Measurements from ENCODE around the gene PARD3B. TPM values are rescaled to one million over a fixed set of nuclear protein-coding genes. Genes with fewer than 3 reads are reported as not detected.

PARD3B gene
- total RNA-seq, 1 experiment from 2014 or later: 2.0 TPM

DNA sequence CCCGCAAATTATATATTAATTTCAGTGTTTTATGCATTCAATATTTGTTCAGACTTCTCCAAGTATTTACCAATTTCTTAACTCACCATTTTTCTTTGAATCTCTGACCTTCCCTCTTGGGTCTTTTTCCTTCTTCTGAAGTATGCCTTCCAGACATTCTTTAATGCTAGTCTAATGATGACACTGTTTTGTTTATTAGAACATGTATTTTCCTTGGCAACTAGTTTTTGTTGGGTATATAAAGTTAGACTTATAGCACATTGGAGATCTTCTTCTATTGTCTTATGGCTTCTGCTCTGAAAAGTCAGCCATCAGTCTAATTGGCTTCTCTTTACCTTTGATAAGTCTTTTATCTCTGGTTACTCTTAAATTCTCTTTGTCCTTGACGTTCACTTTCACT lies 713.8 kb downstream of the PARD3B start:
- Histone ChIP-seq H3K79me2 (ENCODE audit: insufficient read depth, low read length) (no peaks in the 10 kb centered on the region), H3K36me3 (ENCODE audit: control insufficient read depth in 1 of 2, insufficient read depth in 2 of 2, low read length in 2 of 2) (no peaks in the 10 kb centered on the region; a peak in 1 of 4 replicates), H3K4me2 (ENCODE audit: low read length) (no peak overlapping the region), H3K27me3 (ENCODE audit: insufficient read depth, low read length) (peaks cover 6% of the 10 kb centered on the region; the same call in 1 of the 2 replicates), H2AFZ (ENCODE audit: low read depth, low read length, poor library complexity, severe bottlenecking) (no peak overlapping the region), H3K9me3 (ENCODE audit: control insufficient read depth in 1 of 2, insufficient read depth in 1 of 2, low read depth in 1 of 2, low read length in 2 of 2) (no peaks in the 10 kb centered on the region), H3K9me2 (ENCODE audit: insufficient read depth) (no peaks in the 10 kb centered on the region), H3K9ac (ENCODE audit: low read length) (no peak overlapping the region), H3K4me1 (ENCODE audit: control insufficient read depth in 1 of 2, insufficient read depth in 2 of 2, low read length in 2 of 2) (no peaks in the 10 kb centered on the region), H3K27ac (ENCODE audit: low read depth, low read length) (no peak overlapping the region), H3K4me3 (replicated peaks in 1 of 2; ENCODE audit: low read depth in 1 of 2, low read length in 2 of 2) (no peak overlapping the region), H4K20me1 (ENCODE audit: insufficient read depth) (no peaks in the 10 kb centered on the region; the same call in 1 of the 2 replicates)
- ChIA-PET POLR2A (no interaction called here), CTCF (no interaction called here), RAD21 (ENCODE audit: low non-redundant PET in 1 of 2, low total read pairs in 2 of 2, uncharacterized antibody in 2 of 2, unreplicated experiment in 2 of 2) (no interaction called here)
- TF ChIP-seq CEBPB (IDR thresholded peaks at IDR 0.05; ENCODE audit: low read depth): no peak
- ATAC-seq (no peak), DNase-seq (ENCODE audit: low read depth, low spot score) (no peak)
- no TSS peak for BruUV-seq (replicated peaks)
- intact Hi-C loops (cut with micrococcal nuclease): no loop called here

DNA sequence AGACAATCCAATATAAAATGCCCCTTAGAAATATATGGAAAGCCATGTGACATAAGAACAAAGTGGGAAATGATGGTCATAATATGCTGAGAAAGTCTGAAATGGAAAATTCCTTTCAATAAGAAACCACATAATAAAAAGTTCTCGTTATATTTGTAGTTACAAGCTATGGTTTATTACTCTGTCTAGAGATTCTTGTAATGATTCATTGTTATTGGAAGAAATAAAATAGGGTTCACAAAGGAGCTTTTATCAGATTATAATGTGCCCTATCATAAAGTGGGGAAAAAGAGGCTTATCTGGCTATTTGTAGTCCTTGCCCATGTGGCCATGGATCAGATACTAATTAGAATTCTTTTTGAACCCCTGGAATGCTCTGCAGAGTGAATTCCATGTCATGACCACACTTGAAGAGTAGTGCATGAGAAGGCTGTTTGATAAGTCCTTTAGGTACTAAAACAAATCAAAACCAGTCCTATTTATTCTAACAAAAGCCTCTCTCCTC lies 716.3 kb downstream of the PARD3B start:
- Histone ChIP-seq H3K9ac (ENCODE audit: low read length) (no peak overlapping the region), H3K9me2 (ENCODE audit: insufficient read depth) (no peaks in the 10 kb centered on the region), H3K4me1 (ENCODE audit: control insufficient read depth in 1 of 2, insufficient read depth in 2 of 2, low read length in 2 of 2) (no peaks in the 10 kb centered on the region), H4K20me1 (ENCODE audit: insufficient read depth) (no peaks in the 10 kb centered on the region; the same call in 1 of the 2 replicates), H3K79me2 (ENCODE audit: insufficient read depth, low read length) (no peaks in the 10 kb centered on the region), H3K27ac (ENCODE audit: low read depth, low read length) (no peak overlapping the region), H3K36me3 (ENCODE audit: control insufficient read depth in 1 of 2, insufficient read depth in 2 of 2, low read length in 2 of 2) (no peaks in the 10 kb centered on the region; a peak in 1 of 4 replicates), H3K4me3 (replicated peaks in 1 of 2; ENCODE audit: low read depth in 1 of 2, low read length in 2 of 2) (no peak overlapping the region), H3K4me2 (ENCODE audit: low read length) (no peak overlapping the region), H3K27me3 (ENCODE audit: insufficient read depth, low read length) (peaks cover 6% of the 10 kb centered on the region; the same call in 1 of the 2 replicates), H2AFZ (ENCODE audit: low read depth, low read length, poor library complexity, severe bottlenecking) (no peak overlapping the region), H3K9me3 (ENCODE audit: control insufficient read depth in 1 of 2, insufficient read depth in 1 of 2, low read depth in 1 of 2, low read length in 2 of 2) (no peaks in the 10 kb centered on the region)
- intact Hi-C loops (cut with micrococcal nuclease): no loop called here
- no TSS peak for BruUV-seq (replicated peaks)
- RAD21 ChIA-PET (ENCODE audit: low non-redundant PET in 1 of 2, low total read pairs in 2 of 2, uncharacterized antibody in 2 of 2, unreplicated experiment in 2 of 2): no interaction called here
- no peak for ATAC-seq
- POLR2A ChIA-PET: no interaction called here
- CTCF ChIA-PET: no interaction called here
- no peak for DNase-seq (ENCODE audit: low read depth, low spot score)
- TF ChIP-seq TCF7L2 (IDR thresholded peaks at IDR 0.05; ENCODE audit: borderline replicate concordance, extremely low read depth, insufficient read depth, insufficient read length) (no peak), POLR2A (IDR thresholded peaks at IDR 0.05; ENCODE audit: borderline replicate concordance, extremely low read depth, insufficient read depth, insufficient read length) (no peak), ZNF274 (IDR thresholded peaks at IDR 0.05; ENCODE audit: low read depth, low read length) (no peak), EGR1 (IDR thresholded peaks at IDR 0.05; ENCODE audit: low read depth) (no peak), ELF1 (IDR thresholded peaks at IDR 0.05; ENCODE audit: borderline replicate concordance, low read depth) (no peak), SRF (IDR thresholded peaks at IDR 0.05; ENCODE audit: low read depth) (no peak), CBX3 (IDR thresholded peaks at IDR 0.05; ENCODE audit: low read depth) (no peak), FOSL1 (IDR thresholded peaks at IDR 0.05; ENCODE audit: low read depth) (no peak), JUND (IDR thresholded peaks at IDR 0.05) (no peak), SIN3A (IDR thresholded peaks at IDR 0.05; ENCODE audit: low read depth) (no peak), RAD21 (IDR thresholded peaks at IDR 0.05; ENCODE audit: low read depth) (no peak)
- TF ChIP-seq, protein P1, sequence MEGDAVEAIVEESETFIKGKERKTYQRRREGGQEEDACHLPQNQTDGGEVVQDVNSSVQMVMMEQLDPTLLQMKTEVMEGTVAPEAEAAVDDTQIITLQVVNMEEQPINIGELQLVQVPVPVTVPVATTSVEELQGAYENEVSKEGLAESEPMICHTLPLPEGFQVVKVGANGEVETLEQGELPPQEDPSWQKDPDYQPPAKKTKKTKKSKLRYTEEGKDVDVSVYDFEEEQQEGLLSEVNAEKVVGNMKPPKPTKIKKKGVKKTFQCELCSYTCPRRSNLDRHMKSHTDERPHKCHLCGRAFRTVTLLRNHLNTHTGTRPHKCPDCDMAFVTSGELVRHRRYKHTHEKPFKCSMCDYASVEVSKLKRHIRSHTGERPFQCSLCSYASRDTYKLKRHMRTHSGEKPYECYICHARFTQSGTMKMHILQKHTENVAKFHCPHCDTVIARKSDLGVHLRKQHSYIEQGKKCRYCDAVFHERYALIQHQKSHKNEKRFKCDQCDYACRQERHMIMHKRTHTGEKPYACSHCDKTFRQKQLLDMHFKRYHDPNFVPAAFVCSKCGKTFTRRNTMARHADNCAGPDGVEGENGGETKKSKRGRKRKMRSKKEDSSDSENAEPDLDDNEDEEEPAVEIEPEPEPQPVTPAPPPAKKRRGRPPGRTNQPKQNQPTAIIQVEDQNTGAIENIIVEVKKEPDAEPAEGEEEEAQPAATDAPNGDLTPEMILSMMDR (IDR thresholded peaks at IDR 0.05 in 2 of 3, conservative IDR thresholded peaks at IDR 0.05 in 1 of 3; ENCODE audit: borderline replicate concordance in 1 of 3, insufficient read depth in 1 of 3, low read depth in 2 of 3, low read length in 2 of 3): no peak
- TF ChIP-seq, protein P2, sequence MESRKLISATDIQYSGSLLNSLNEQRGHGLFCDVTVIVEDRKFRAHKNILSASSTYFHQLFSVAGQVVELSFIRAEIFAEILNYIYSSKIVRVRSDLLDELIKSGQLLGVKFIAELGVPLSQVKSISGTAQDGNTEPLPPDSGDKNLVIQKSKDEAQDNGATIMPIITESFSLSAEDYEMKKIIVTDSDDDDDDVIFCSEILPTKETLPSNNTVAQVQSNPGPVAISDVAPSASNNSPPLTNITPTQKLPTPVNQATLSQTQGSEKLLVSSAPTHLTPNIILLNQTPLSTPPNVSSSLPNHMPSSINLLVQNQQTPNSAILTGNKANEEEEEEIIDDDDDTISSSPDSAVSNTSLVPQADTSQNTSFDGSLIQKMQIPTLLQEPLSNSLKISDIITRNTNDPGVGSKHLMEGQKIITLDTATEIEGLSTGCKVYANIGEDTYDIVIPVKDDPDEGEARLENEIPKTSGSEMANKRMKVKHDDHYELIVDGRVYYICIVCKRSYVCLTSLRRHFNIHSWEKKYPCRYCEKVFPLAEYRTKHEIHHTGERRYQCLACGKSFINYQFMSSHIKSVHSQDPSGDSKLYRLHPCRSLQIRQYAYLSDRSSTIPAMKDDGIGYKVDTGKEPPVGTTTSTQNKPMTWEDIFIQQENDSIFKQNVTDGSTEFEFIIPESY (IDR thresholded peaks at IDR 0.05; ENCODE audit: extremely low read depth, insufficient replicate concordance, low read length): no peak
- TF ChIP-seq, protein P3, sequence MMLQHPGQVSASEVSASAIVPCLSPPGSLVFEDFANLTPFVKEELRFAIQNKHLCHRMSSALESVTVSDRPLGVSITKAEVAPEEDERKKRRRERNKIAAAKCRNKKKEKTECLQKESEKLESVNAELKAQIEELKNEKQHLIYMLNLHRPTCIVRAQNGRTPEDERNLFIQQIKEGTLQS (IDR thresholded peaks at IDR 0.05): no peak
